H9 (cell line): ENCODE results near the gene CDC45. TPM values are rescaled to one million over a fixed set of nuclear protein-coding genes. Genes with fewer than 3 reads are reported as not detected.

Experiments used
- DNase-seq: peaks from one replicate; pipeline ENCODE4 v3.0.0-alpha.2; 2017
- H2AFZ ChIP-seq: one replicate; pipeline ENCODE4 v1.6.1; 2013; ENCODE audit warnings: mild to moderate bottlenecking, low read length, control low read depth, moderate library complexity
- H2AK5ac ChIP-seq: 2 replicates; pipeline ENCODE4 v1.6.1; 2013; ENCODE audit warnings: low read length, control low read depth, mixed read lengths; ENCODE audit not compliant: insufficient read length
- H2BK120ac ChIP-seq: one replicate; pipeline ENCODE4 v1.6.1; 2013; ENCODE audit warnings: low read depth, mild to moderate bottlenecking, low read length, control low read depth, inconsistent platforms; ENCODE audit not compliant: poor library complexity, severe bottlenecking
- H2BK12ac ChIP-seq: 2 replicates; pipeline ENCODE4 v1.6.1; 2013; ENCODE audit warnings: low read length, control low read depth, mixed read lengths, low read depth; ENCODE audit not compliant: insufficient read length
- H2BK15ac ChIP-seq: 2 replicates; pipeline ENCODE4 v1.6.1; 2013; ENCODE audit warnings: low read depth, low read length, control low read depth
- H2BK20ac ChIP-seq: one replicate; pipeline ENCODE4 v1.6.1; 2013; ENCODE audit warnings: low read depth, mild to moderate bottlenecking, low read length, control low read depth, inconsistent platforms; ENCODE audit not compliant: poor library complexity, severe bottlenecking
- H2BK5ac ChIP-seq: 2 replicates; pipeline ENCODE4 v1.6.1; 2013; ENCODE audit warnings: low read length, control low read depth, mixed read lengths; ENCODE audit not compliant: insufficient read length
- H3K14ac ChIP-seq: 2 replicates; pipeline ENCODE4 v1.6.1; 2013; ENCODE audit warnings: low read length, control low read depth; ENCODE audit not compliant: insufficient read depth
- H3K18ac ChIP-seq: 2 replicates; pipeline ENCODE4 v1.6.1; 2013; ENCODE audit warnings: low read depth, mild to moderate bottlenecking, mixed read lengths, low read length, control low read depth; ENCODE audit not compliant: insufficient read length
- H3K23ac ChIP-seq: 2 replicates; pipeline ENCODE4 v1.6.1; 2013; ENCODE audit warnings: low read length, control low read depth, mixed read lengths, low read depth; ENCODE audit not compliant: insufficient read length
- H3K23me2 ChIP-seq: 2 replicates; pipeline ENCODE4 v1.6.1; 2013; ENCODE audit warnings: low read depth, mild to moderate bottlenecking, mixed read lengths, low read length, control low read depth; ENCODE audit not compliant: insufficient read length, poor library complexity, severe bottlenecking
- H3K27ac ChIP-seq: 2 replicates; pipeline ENCODE4 v1.5.1; 2013; ENCODE audit warnings: low read length, control low read depth, mixed read lengths, low read depth; ENCODE audit not compliant: insufficient read length
- H3K27me3 ChIP-seq: 2 replicates; pipeline ENCODE4 v1.6.1; 2013; ENCODE audit warnings: low read length, control low read depth, inconsistent platforms; ENCODE audit not compliant: insufficient read depth
- H3K4ac ChIP-seq: 2 replicates; pipeline ENCODE4 v1.6.1; 2013; ENCODE audit warnings: low read depth, mild to moderate bottlenecking, control low read depth, inconsistent platforms, low read length, moderate library complexity
- H3K4me1 ChIP-seq: 2 replicates; pipeline ENCODE4 v1.6.1; 2013; ENCODE audit warnings: low read length, control low read depth, inconsistent platforms; ENCODE audit not compliant: insufficient read depth
- H3K4me2 ChIP-seq: 2 replicates; pipeline ENCODE4 v1.6.1; 2013; ENCODE audit warnings: low read length, control low read depth, mixed read lengths; ENCODE audit not compliant: insufficient read length, insufficient read depth
- H3K56ac ChIP-seq: 2 replicates; pipeline ENCODE4 v1.6.1; 2013; ENCODE audit warnings: low read depth, mild to moderate bottlenecking, mixed read lengths, low read length, control low read depth; ENCODE audit not compliant: insufficient read length
- H3K79me1 ChIP-seq: 2 replicates; pipeline ENCODE4 v1.6.1; 2013; ENCODE audit warnings: low read depth, mild to moderate bottlenecking, moderate library complexity, low read length, control low read depth, inconsistent platforms; ENCODE audit not compliant: insufficient read depth, poor library complexity, severe bottlenecking
- H3K79me2 ChIP-seq: 2 replicates; pipeline ENCODE4 v1.6.1; 2013; ENCODE audit warnings: low read length, control low read depth, inconsistent platforms; ENCODE audit not compliant: insufficient read depth
- H3K9ac ChIP-seq: 2 replicates; pipeline ENCODE4 v1.6.1; 2013; ENCODE audit warnings: low read length, control low read depth, mixed read lengths; ENCODE audit not compliant: insufficient read length; ENCODE audit errors: extremely low read depth
- H3K9me3 ChIP-seq: one replicate; pipeline ENCODE4 v1.6.1; 2013; ENCODE audit warnings: low read depth, low read length, inconsistent platforms; ENCODE audit not compliant: control insufficient read depth
- H3T11ph ChIP-seq: one replicate; pipeline ENCODE4 v1.6.1; 2013; ENCODE audit warnings: mild to moderate bottlenecking, low read length, control low read depth, inconsistent platforms
- H4K20me1 ChIP-seq: one replicate; pipeline ENCODE4 v1.6.1; 2013; ENCODE audit not compliant: control insufficient read depth, insufficient read length, insufficient read depth
- H4K5ac ChIP-seq: 2 replicates; pipeline ENCODE4 v1.6.1; 2013; ENCODE audit warnings: low read depth, mild to moderate bottlenecking, mixed read lengths, low read length, control low read depth; ENCODE audit not compliant: insufficient read length
- H4K8ac ChIP-seq: replicated peaks from 2 replicates; pipeline ENCODE4 v1.6.1; 2013; ENCODE audit warnings: low read length, control low read depth, mixed read lengths, low read depth; ENCODE audit not compliant: insufficient read length
- H4K91ac ChIP-seq: 2 replicates; pipeline ENCODE4 v1.6.1; 2013; ENCODE audit warnings: low read depth, mild to moderate bottlenecking, moderate library complexity, mixed read lengths, low read length, control low read depth; ENCODE audit not compliant: insufficient read length
- H3K27ac Mint-ChIP-seq, 3 experiments: 2 replicates in 2 of 3; 3 replicates in 1 of 3; pipeline ENCODE4 v1.8.0; 2020 to 2021; ENCODE audit warnings: mixed read lengths in 3 of 3, mild to moderate bottlenecking in 1 of 3, moderate library complexity in 1 of 3
- H3K27me3 Mint-ChIP-seq: 2 replicates; pipeline ENCODE4 v1.8.0; 2021; ENCODE audit warnings: low read depth, mild to moderate bottlenecking, moderate library complexity, mixed read lengths
- H3K36me3 Mint-ChIP-seq, 3 experiments: 2 replicates in 2 of 3; 3 replicates in 1 of 3; pipeline ENCODE4 v1.8.0; 2020 to 2021; ENCODE audit warnings: low read depth in 3 of 3, mixed read lengths in 3 of 3; ENCODE audit not compliant: insufficient read depth in 1 of 3
- H3K4me1 Mint-ChIP-seq, 2 experiments: 2 replicates each; pipeline ENCODE4 v1.8.0; 2020; ENCODE audit warnings: mixed read lengths in 2 of 2
- H3K4me3 Mint-ChIP-seq, 2 experiments: 2 replicates in 1 of 2; 3 replicates in 1 of 2; pipeline ENCODE4 v1.8.0; 2020 to 2021; ENCODE audit warnings: mild to moderate bottlenecking in 2 of 2, mixed read lengths in 2 of 2, moderate library complexity in 1 of 2
- H3K9me3 Mint-ChIP-seq, 2 experiments: 2 replicates in 1 of 2; 3 replicates in 1 of 2; pipeline ENCODE4 v1.8.0; 2020; ENCODE audit warnings: mild to moderate bottlenecking in 2 of 2, mixed read lengths in 2 of 2, moderate library complexity in 1 of 2
- CTCF ChIP-seq: fragments of 200-600 bp; sonication (generic); conservative IDR thresholded peaks from 3 replicates; pipeline ENCODE4 v1.8.0; 2021; ENCODE audit warnings: antibody characterized with exemption, mild to moderate bottlenecking
- WGBS: extraction: QIAGEN DNeasy Blood & Tissue Kit; methylation state at CpG from one replicate; pipeline ENCODE4 v1.1.7; 2013; ENCODE audit warnings: missing lambda C conversion rate, low lambda C conversion rate, mixed read lengths; ENCODE audit not compliant: insufficient read length; ENCODE audit errors: extremely low coverage; 5-methylcytosine and 5-hydroxymethylcytosine counted together
- total RNA-seq: library from RNA; stranded (reverse); gene quantifications from 2 replicates; pipeline ENCODE4 v1.2.1, GENCODE V29; 2021

CDC45 gene
- total RNA-seq, 1 experiment from 2014 or later: 35.7 TPM

DNA sequence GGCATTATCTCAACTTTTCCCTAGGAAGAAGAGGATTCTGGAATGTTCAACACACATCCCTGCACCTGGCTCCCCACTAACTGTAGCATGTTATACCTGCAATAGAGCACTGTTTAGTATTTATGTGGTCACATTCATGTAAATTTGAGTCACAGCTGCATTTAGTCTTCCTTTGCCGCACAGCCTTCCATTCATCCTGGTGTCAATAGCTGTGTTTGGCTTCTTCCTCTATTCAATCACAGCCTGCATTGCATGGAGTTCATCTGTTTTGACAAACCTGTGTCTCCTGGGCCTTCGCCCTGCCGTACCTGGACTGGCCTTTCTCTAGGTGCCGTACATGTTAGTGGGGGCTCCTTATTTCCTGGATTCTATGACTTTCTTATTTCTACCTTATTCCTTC, 28.1 kb upstream of the CDC45 start:
- Histone ChIP-seq H2BK120ac (no peak overlapping the region), H3K18ac (no peak overlapping the region), H3T11ph (no peak overlapping the region), H2BK15ac (no peak overlapping the region), H4K20me1 (no peaks in the 10 kb centered on the region), H3K79me2 (no peaks in the 10 kb centered on the region; the same call in 1 of the 2 replicates), H3K23me2 (peaks cover 8% of the 10 kb centered on the region), H3K56ac (no peak overlapping the region), H4K8ac (no peak overlapping the region), H2BK5ac (no peak overlapping the region), H2BK12ac (no peak overlapping the region), H2BK20ac (no peak overlapping the region), H3K27me3 (no peaks in the 10 kb centered on the region), H3K23ac (no peak overlapping the region), H3K4me2 (no peak overlapping the region), H4K91ac (no peak overlapping the region), H3K14ac (no peak overlapping the region), H3K79me1 (no peaks in the 10 kb centered on the region), H3K4me1 (no peaks in the 10 kb centered on the region), H3K9ac (no peak overlapping the region), H3K4ac (no peak overlapping the region), H2AFZ (no peak overlapping the region), H4K5ac (no peak overlapping the region), H2AK5ac (no peak overlapping the region), H3K27ac (no peak overlapping the region), H3K9me3 (no peaks in the 10 kb centered on the region)
- H3K4me1 Mint-ChIP-seq: peaks cover 13 to 18% of the 10 kb centered on the region in 2 experiments
- no peak for TF ChIP-seq CTCF
- no peak overlapping the region for H3K27ac Mint-ChIP-seq
- WGBS: no CpG with 5 or more reads among the region's 4 CpGs
- peaks cover 26 to 71% (median 51%) of the 10 kb centered on the region in 3 experiments for H3K36me3 Mint-ChIP-seq
- no peaks in the 10 kb centered on the region; a peak in 1 of 5 replicates for H3K9me3 Mint-ChIP-seq
- no peak overlapping the region for H3K4me3 Mint-ChIP-seq
- no peak for DNase-seq
- H3K27me3 Mint-ChIP-seq: peaks cover 5% of the 10 kb centered on the region
